Measurements from ENCODE around the gene LRRC8D. TPM values are rescaled to one million over a fixed set of nuclear protein-coding genes. Genes with fewer than 3 reads are reported as not detected.
"Not testable (repeated sequence)": the region's sequence is repeated elsewhere in the genome, so short reads cannot be mapped to it uniquely, and the experiment has no call there.

LRRC8D gene
- total and polyA plus RNA-seq, 2 experiments from 2014 or later: 10.1 to 13.8 TPM

DNA sequence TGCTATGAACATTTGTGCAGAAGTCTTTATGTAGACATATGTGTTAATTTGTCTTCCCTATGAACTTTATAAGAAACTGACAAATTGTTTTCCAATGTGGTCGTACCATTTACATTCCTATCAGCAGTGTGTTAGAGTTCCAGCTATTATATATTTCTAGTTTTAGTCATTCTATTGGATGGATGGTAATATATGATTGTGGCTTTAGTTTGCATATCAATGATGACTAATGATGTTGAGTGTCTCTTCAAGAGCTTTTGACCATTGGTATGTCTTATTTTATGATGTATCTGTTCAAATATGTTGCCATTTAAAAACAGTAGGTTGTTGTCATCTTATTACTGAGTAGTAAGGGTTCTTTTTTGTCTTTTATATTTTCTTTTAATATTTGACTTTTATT lies 157.9 kb downstream of the LRRC8D start:
- H3K4me1 ChIP-seq (ENCODE audit: low read depth): peaks cover 6% of the 10 kb centered on the region
- no peaks in the 10 kb centered on the region for H3K9me3 ChIP-seq (ENCODE audit: low read depth)
- H3K27ac ChIP-seq: no peak overlapping the region
- DNase-seq (ENCODE audit: low read depth in 1 of 2, low spot score in 1 of 2): no peak
- H3K4me3 ChIP-seq: no peak overlapping the region
- TF ChIP-seq, protein P1, sequence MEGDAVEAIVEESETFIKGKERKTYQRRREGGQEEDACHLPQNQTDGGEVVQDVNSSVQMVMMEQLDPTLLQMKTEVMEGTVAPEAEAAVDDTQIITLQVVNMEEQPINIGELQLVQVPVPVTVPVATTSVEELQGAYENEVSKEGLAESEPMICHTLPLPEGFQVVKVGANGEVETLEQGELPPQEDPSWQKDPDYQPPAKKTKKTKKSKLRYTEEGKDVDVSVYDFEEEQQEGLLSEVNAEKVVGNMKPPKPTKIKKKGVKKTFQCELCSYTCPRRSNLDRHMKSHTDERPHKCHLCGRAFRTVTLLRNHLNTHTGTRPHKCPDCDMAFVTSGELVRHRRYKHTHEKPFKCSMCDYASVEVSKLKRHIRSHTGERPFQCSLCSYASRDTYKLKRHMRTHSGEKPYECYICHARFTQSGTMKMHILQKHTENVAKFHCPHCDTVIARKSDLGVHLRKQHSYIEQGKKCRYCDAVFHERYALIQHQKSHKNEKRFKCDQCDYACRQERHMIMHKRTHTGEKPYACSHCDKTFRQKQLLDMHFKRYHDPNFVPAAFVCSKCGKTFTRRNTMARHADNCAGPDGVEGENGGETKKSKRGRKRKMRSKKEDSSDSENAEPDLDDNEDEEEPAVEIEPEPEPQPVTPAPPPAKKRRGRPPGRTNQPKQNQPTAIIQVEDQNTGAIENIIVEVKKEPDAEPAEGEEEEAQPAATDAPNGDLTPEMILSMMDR (IDR thresholded peaks at IDR 0.05; ENCODE audit: low read depth, low read length): no peak
- H3K36me3 ChIP-seq: no peaks in the 10 kb centered on the region
- H3K27me3 ChIP-seq: no peaks in the 10 kb centered on the region

DNA sequence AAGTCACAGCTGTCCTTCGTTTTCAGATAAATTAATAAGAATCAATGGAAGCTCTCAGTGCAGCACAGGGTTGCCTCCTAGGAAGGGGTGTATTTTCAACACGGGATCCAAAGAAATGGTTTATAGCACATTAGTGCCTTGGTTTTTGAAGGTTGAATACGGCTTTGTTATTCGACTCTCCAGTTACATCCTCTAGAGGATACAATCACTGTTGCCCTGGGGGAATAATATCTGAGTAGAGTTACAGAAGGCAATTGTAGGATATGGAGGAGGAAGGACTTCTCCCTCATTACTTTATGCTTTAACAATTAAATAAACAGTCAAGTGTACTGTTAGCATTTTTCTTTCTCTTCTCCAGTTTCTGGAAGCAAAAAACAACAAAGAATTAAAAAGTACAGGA lies 159.8 kb downstream of the LRRC8D start:
- no peaks in the 10 kb centered on the region for H3K36me3 ChIP-seq
- no peaks in the 10 kb centered on the region for H3K9me3 ChIP-seq (ENCODE audit: low read depth)
- TF ChIP-seq, protein P1 (IDR thresholded peaks at IDR 0.05; ENCODE audit: low read depth, low read length): no peak
- H3K4me3 ChIP-seq: no peak overlapping the region
- peak in 1 of 2 donors; percentile 39 for DNase-seq (ENCODE audit: low read depth in 1 of 2, low spot score in 1 of 2)
- H3K27me3 ChIP-seq: no peaks in the 10 kb centered on the region
- peaks cover 6% of the 10 kb centered on the region for H3K4me1 ChIP-seq (ENCODE audit: low read depth)
- H3K27ac ChIP-seq: no peak overlapping the region

DNA sequence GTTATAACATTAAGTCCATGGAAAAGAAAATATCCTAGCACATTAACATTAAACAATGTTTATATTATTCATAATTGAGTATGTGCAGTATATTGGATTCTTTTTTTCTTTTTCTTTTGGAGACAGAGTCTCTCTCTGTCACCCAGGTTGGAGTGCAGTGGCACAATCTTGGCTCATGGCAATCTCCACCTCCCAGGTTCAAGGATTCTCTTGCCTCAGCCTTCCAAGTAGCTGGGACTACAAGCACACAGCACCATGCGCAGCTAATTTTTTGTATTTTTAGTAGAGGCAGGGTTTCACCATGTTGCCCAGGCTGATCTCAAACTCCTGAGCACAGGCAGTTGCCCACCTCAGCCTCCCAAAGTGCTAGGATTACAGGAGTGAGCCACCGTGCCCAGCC lies 162.0 kb downstream of the LRRC8D start:
- not testable (repeated sequence) for H3K36me3 ChIP-seq; H3K9me3 ChIP-seq (ENCODE audit: low read depth); DNase-seq (ENCODE audit: low read depth in 1 of 2, low spot score in 1 of 2); H3K4me3 ChIP-seq; H3K27ac ChIP-seq; H3K4me1 ChIP-seq (ENCODE audit: low read depth); H3K27me3 ChIP-seq

DNA sequence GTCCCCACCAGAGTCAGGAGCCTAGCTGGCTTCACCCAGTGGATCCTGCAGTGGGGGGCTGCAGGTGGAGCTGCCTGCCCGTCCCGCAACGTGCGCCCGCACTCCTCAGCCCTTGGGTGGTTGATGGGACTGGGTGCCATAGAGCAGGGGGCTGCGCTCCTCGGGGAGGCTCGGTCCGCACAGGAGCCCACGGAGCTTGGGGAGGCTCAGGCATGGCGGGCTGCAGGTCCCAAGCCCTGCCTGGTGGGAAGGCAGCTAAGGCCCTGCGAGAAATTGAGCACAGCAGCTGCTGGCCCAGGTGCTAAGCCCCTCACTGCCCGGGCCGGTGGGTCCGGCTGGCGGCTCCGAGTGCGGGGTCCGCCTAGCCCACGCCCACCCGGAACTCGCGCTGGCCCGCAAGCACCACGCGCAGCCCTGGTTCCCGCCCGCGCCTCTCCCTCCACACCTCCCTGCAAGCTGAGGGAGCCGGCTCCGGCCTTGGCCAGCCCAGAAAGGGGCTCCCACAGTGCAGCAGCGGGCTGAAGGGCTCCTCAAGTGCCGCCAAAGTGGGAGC lies 163.8 kb downstream of the LRRC8D start:
- H3K9me3 ChIP-seq (ENCODE audit: low read depth); H3K4me1 ChIP-seq (ENCODE audit: low read depth); H3K27ac ChIP-seq; DNase-seq (ENCODE audit: low read depth in 1 of 2, low spot score in 1 of 2); H3K4me3 ChIP-seq; H3K27me3 ChIP-seq; H3K36me3 ChIP-seq: not testable (repeated sequence)

DNA sequence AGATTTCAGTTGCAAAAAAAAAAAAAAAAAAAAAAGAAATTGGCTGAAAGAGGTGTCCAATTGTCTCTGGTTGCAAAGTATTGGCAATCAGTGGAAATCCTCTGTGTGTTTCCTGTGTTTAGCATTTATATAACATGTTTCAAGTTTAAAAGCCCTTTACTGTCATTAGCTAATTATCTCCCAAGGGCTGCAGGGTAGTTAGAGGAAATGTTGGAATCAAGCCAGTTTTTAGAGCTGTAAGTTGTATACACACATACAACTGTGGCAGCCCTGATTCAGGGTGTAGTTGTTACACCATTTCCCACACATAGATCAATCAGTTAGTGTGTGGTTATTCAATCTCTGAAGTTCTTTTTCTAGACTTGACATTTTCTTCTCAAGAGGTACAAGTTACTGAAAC lies 165.2 kb downstream of the LRRC8D start:
- peaks cover 6% of the 10 kb centered on the region for H3K4me1 ChIP-seq (ENCODE audit: low read depth)
- no peak overlapping the region for H3K27ac ChIP-seq
- DNase-seq (ENCODE audit: low read depth in 1 of 2, low spot score in 1 of 2): no peak
- no peaks in the 10 kb centered on the region for H3K27me3 ChIP-seq
- TF ChIP-seq, protein P1 (IDR thresholded peaks at IDR 0.05; ENCODE audit: low read depth, low read length): no peak
- H3K36me3 ChIP-seq: no peaks in the 10 kb centered on the region
- H3K4me3 ChIP-seq: no peak overlapping the region
- no peaks in the 10 kb centered on the region for H3K9me3 ChIP-seq (ENCODE audit: low read depth)

Other genes starting within 250 kb of the LRRC8D start
- gene LRRC8C, start 187.9 kb upstream of the LRRC8D start, total RNA-seq: 3.4 and 4.3 TPM in 2 replicates
- gene LRRC8C, start 187.9 kb upstream of the LRRC8D start, polyA plus RNA-seq: 2.3 and 6.5 TPM in 2 replicates
- 9.2 and 16.5 TPM in 2 replicates for gene ZNF326, start 174.1 kb downstream of the LRRC8D start, total RNA-seq
- 27.9 and 36.1 TPM in 2 replicates for gene ZNF326, start 174.1 kb downstream of the LRRC8D start, polyA plus RNA-seq

Measured in cardiac muscle cell (in vitro differentiated cells and primary cell).